GM18499 (cell line): ENCODE measurements around the gene AGXT.

ENCODE experiments used
- ATAC-seq: cut with Tn5 transposase; IDR thresholded peaks from one replicate; pipeline ENCODE4 v1.9.1; 2021; ENCODE audit warnings: moderate number of reproducible peaks; ENCODE audit not compliant: insufficient read depth, unreplicated experiment

Gene AGXT

GRCh38 chr2:240925191-240925567 lies 56.6 kb downstream of the AGXT start:
- no peak for ATAC-seq

GRCh38 chr2:240925568-240926515 lies 57.2 kb downstream of the AGXT start:
- no peak for ATAC-seq

GRCh38 chr2:240926516-240927389 lies 58.1 kb downstream of the AGXT start:
- ATAC-seq, result no peak

- ATAC-seq, result no peak
Measured at GRCh38 chr2:240927390-240927781, 58.8 kb downstream of the AGXT start.

GRCh38 chr2:240928476-240929363 lies 60.1 kb downstream of the AGXT start:
- ATAC-seq, result no peak

GRCh38 chr2:240929364-240930095 lies 60.9 kb downstream of the AGXT start:
- no peak for ATAC-seq
